Loucy (cell line): ENCODE data around the gene CAVIN3.

Experiments
- CTCF ChIP-seq: fragments of 200-600 bp; sonication (generic); conservative IDR thresholded peaks from 2 replicates; pipeline ENCODE4 v1.5.1; 2014; ENCODE audit warnings: mild to moderate bottlenecking, antibody characterized with exemption, low read length
- EZH2phosphoT487 ChIP-seq: fragments of 200-600 bp; IDR thresholded peaks from 2 replicates; pipeline ENCODE4 v1.6.1; 2018; ENCODE audit warnings: antibody characterized with exemption, mild to moderate bottlenecking, moderate library complexity, borderline replicate concordance

DNA sequence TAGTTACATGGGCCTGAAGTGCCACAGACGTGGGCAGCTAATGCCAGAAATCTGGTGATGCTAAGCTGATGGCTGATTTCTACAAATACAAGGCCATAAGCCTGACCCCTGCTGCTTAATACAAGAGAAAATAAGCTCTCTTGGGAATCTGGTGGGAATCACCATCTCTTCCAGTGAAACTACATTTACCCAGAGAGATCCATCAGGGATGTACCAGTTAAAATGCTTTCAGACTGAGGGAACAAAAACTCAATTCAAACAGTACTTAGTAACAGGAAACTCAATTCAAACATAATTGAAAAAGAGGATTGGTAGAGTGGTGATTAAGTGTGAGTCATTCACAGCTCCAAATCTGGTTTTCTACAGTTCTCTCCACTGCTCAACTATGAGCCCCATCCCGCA lies 1.7 kb upstream of the CAVIN3 start:
- TF ChIP-seq CTCF = no peak
- no peak for TF ChIP-seq EZH2phosphoT487
